Fibroblast of skin of left biceps (primary cell): ENCODE data around the gene IRS1.
"Not testable (repeated sequence)": the region's sequence is repeated elsewhere in the genome, so short reads cannot be mapped to it uniquely, and the experiment has no call there.

Experiments used
- DNase-seq, 2 experiments: peaks; one replicate each; pipeline ENCODE4 v3.0.0-alpha.2; 2013; ENCODE audit warnings: low read depth in 2 of 2

IRS1 gene

GRCh38 chr2:226799211-226799975 is at the start of gene IRS1:
Gene IRS1 (minus strand): TSS chr2:226799820. CDS start chr2:226798738, 1,082 bp downstream.
- peak; percentile 66 to 69 for DNase-seq

GRCh38 chr2:226849349-226849748 is 49.7 kb upstream of the IRS1 start:
- no peak for DNase-seq

- DNase-seq, result no peak
These were observed 47.9 kb upstream of the IRS1 start for GRCh38 chr2:226847511-226847910.

- DNase-seq, result no peak
These were observed 47.5 kb upstream of the IRS1 start for GRCh38 chr2:226847090-226847489.

GRCh38 chr2:226845386-226846116 is 45.9 kb upstream of the IRS1 start:
- no peak for DNase-seq

GRCh38 chr2:226843001-226843400 is 43.4 kb upstream of the IRS1 start:
- not testable (repeated sequence) for DNase-seq

- no peak for DNase-seq
These were observed 40.3 kb upstream of the IRS1 start for GRCh38 chr2:226839951-226840350.

GRCh38 chr2:226839161-226839560 is 39.5 kb upstream of the IRS1 start:
- DNase-seq, result no peak

- no peak for DNase-seq
These were observed 39.1 kb upstream of the IRS1 start for GRCh38 chr2:226838722-226839121.

GRCh38 chr2:226837787-226838603 is 38.4 kb upstream of the IRS1 start:
- no peak for DNase-seq

- no peak for DNase-seq
These were observed 37.7 kb upstream of the IRS1 start for GRCh38 chr2:226837334-226837733.

GRCh38 chr2:226836548-226836885 is 36.9 kb upstream of the IRS1 start:
- no peak for DNase-seq

- DNase-seq, result peak; percentile 90 to 92
These were observed 36.4 kb upstream of the IRS1 start, which contains the start of gene RHBDD1 for GRCh38 chr2:226835796-226836547. Gene RHBDD1 (plus strand): TSS chr2:226836054. CDS start chr2:226864694, 28,640 bp downstream.

- DNase-seq, result no peak
These were observed 35.8 kb upstream of the IRS1 start for GRCh38 chr2:226835420-226835795.

GRCh38 chr2:226834880-226835279 is 35.3 kb upstream of the IRS1 start:
- not testable (repeated sequence) for DNase-seq

- no peak for DNase-seq
These were observed 32.4 kb upstream of the IRS1 start for GRCh38 chr2:226832061-226832460.

- DNase-seq, result no peak
These were observed 31.6 kb upstream of the IRS1 start for GRCh38 chr2:226831266-226831665.

- DNase-seq, result no peak
These were observed 30.4 kb upstream of the IRS1 start for GRCh38 chr2:226829721-226830631.

- DNase-seq, result peak; percentile 65 to 77
These were observed 28.6 kb upstream of the IRS1 start for GRCh38 chr2:226828191-226828590.

- no peak for DNase-seq
These were observed 25.4 kb upstream of the IRS1 start for GRCh38 chr2:226825056-226825455.
